Heart left ventricle (tissue), 16 donors: ENCODE results near the gene DUSP6. TPM values are rescaled to one million over a fixed set of nuclear protein-coding genes. Genes with fewer than 3 reads are reported as not detected.

Experiments
- ATAC-seq, 4 donors: fragments of 200-7000 bp; cut with Tn5 transposase; one replicate each; pipeline ENCODE4 v1.9.1; 2020 to 2022; ENCODE audit warnings: moderate library complexity in 4 of 4, mild to moderate bottlenecking in 3 of 4, moderate number of reproducible peaks in 1 of 4
- DNase-seq, 5 donors: peaks; one replicate each; pipeline ENCODE4 v3.0.0-alpha.2; 2020
- H3K27ac ChIP-seq, 12 donors: fragments of 200-600 bp; sonication (generic) in 4 of 12; one replicate each; pipeline versions ENCODE4 v1.5.0 to v1.8.0; 2016 to 2022; ENCODE audit warnings: mild to moderate bottlenecking in 2 of 12
- H3K27me3 ChIP-seq, 9 donors: fragments of 200-600 bp; sonication (generic) in 2 of 9; one replicate each; pipeline versions ENCODE4 v1.5.1 to v1.8.0; 2016 to 2022; ENCODE audit warnings: mild to moderate bottlenecking in 3 of 9
- H3K36me3 ChIP-seq, 9 donors: fragments of 200-600 bp; sonication (generic) in 2 of 9; one replicate each; pipeline versions ENCODE4 v1.5.0 to v1.8.0; 2018 to 2022; ENCODE audit warnings: mild to moderate bottlenecking in 2 of 9
- H3K4me1 ChIP-seq, 12 donors: fragments of 200-600 bp; sonication (generic) in 4 of 12; one replicate each; pipeline versions ENCODE4 v1.5.0 to v1.8.0; 2016 to 2022; ENCODE audit warnings: mild to moderate bottlenecking in 3 of 12
- H3K4me3 ChIP-seq, 12 donors: fragments of 200-600 bp; sonication (generic) in 4 of 12; one replicate each; pipeline versions ENCODE4 v1.5.0 to v1.8.0; 2017 to 2022; ENCODE audit warnings: mild to moderate bottlenecking in 9 of 12, moderate library complexity in 4 of 12
- H3K9me3 ChIP-seq, 12 donors: fragments of 200-600 bp; sonication (generic) in 4 of 12; one replicate each; pipeline versions ENCODE4 v1.5.0 to v1.8.0; 2016 to 2022; ENCODE audit warnings: mild to moderate bottlenecking in 1 of 12
- CTCF ChIP-seq, 12 donors: fragments of 200-600 bp; sonication (generic) in 4 of 12; IDR thresholded peaks; one replicate each; pipeline versions ENCODE4 v1.5.0 to v1.8.0; 2018 to 2022; ENCODE audit warnings: antibody characterized with exemption in 12 of 12, mild to moderate bottlenecking in 5 of 12
- POLR2A ChIP-seq, 2 donors: fragments of 450-650 bp; IDR thresholded peaks; one replicate each; pipeline ENCODE4 v1.6.1; 2017; ENCODE audit warnings: antibody characterized with exemption in 2 of 2, mild to moderate bottlenecking in 2 of 2, moderate library complexity in 2 of 2
- WGBS, 4 donors: extraction: QIAGEN DNeasy Blood & Tissue Kit in 2 of 4; methylation state at CpG; one replicate each; pipeline versions ENCODE4 v1.1.5 to v1.1.7; 2013 to 2018; 5-methylcytosine and 5-hydroxymethylcytosine counted together
- intact Hi-C, 10 donors: fragments of 100-400 bp; cut with DNase I; formaldehyde crosslinking; loops; one replicate each; pipeline versions ENCODE4 v1.11.1 to v1.14.2; 2022
- polyA plus RNA-seq, 2 donors: library from polyadenylated mRNA; stranded (reverse); fragments of 200-250 nt; gene quantifications; one replicate each; pipeline ENCODE4 v1.2.3, GENCODE V29; 2013
- total RNA-seq, 9 donors: library from RNA; depleted of rRNA in 2 of 9; stranded (reverse); fragments of >200 nt in 2 of 9; fragmentation: NEBNext Ultra II Directional in 3 of 9; extraction: Animal tissue kit (Norgen Biotek cat#: 25700) in 3 of 9; gene quantifications; one replicate each; pipeline versions ENCODE4 v1.1.0 to v1.2.4, GENCODE V29; 2016 to 2023
- donor health status: ischemic (EF 13 %, LVEDD 7.1; RV severe dilation, severe dysfunction).
- donor health status: healthy with polysubstance abuse.
- donor health status: DM: no; HTN: yes; CAD: no.
- donor health status: DM: no; HTN: no; CAD: no.
- donor health status: ischemic (EF 25% LVEDD 6.9; RV normal size, moderate dysfunction).
- donor health status: ischemic (EF 25% LVEDD 5.7; RV mildly dilated, moderate dysfunction).
- donor health status: healthy.
- donor health status: DM: yes; HTN: yes; CAD: no.
- donor health status: ischemic (EF 35%, LVEDD 5.7; RV mildly dilated, moderate dysfunction).
- donor health status: nonischemic (EF 11% LVEDD 7.7; RV severe dilation, severe dysfunction).
- donor health status: DM: yes; HTN: yes; CAD: no.
- donor health status: PGD.
- donor health status: ischemic (EF 29% LVEDD 5.4; RV normal size, mild dysfunction).
- donor health status: nonischemic (EF 23%, LVEDD 6.1; RV moderate dilation, normal function).

Gene DUSP6
- total and polyA plus RNA-seq, 11 donors = 4.8 to 66.7 (median 21.4) TPM

DNA sequence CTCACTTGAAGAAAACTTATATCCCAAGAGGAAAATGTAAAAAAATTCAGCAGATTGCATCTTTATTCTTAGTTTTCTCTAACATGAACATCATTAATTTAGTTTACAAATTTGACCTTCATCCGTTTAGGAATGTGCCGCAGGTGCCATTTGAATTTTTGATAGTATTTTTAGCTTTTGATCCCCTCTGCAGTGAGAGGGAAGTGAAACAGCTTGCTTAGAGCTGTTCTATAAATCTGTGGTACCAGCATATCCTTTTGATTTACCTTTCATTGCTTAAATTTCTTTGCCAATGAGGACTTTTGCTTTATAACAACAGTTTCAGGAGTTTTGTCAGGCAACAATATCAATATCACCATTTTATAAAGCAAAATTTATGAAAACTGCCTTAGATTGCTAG is 32.7 kb downstream of the DUSP6 start:
- H3K4me3 ChIP-seq = no peak overlapping the region
- intact Hi-C loops = no loop called here

DNA sequence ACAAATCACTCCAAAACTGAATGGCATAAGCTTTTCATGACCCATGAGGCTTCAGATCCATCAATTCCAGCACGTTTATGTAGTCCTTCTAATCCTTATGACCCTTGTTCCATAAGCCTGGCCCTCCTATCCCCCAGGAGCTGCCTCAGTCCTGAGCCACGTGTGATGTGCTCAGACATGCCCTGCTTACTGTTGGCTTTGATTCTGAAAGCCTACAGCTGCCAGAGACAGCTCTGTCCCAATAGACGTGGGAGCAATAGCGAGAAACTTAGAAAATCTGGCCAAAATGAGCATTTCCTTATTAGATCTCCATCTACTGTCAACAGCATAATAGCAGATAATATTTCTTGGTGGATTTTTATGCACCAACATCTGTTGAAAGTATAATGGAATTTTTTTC is 33.2 kb downstream of the DUSP6 start:
- no peak for TF ChIP-seq POLR2A (IDR thresholded peaks at IDR 0.05)
- no peak for TF ChIP-seq CTCF (IDR thresholded peaks at IDR 0.05)
- no peak overlapping the region for H3K27ac ChIP-seq
- no peaks in the 10 kb centered on the region for H3K9me3 ChIP-seq
- H3K4me1 ChIP-seq = peaks cover 0 to 20% (median 2%) of the 10 kb centered on the region in 12 donors
- H3K36me3 ChIP-seq = no peaks in the 10 kb centered on the region
- 34 to 54% (median 43%) methylated on average over 4 of the region's 4 CpGs for WGBS, 4 donors
- no peak overlapping the region for H3K4me3 ChIP-seq
- ATAC-seq (peak in 3 of 4 donors; percentile 52 to 79 (median 56)), DNase-seq (peak in 1 of 5 donors; percentile 35)
- no peaks in the 10 kb centered on the region for H3K27me3 ChIP-seq
- intact Hi-C loops = no loop called here

More for the DNA sequence above, 32.7 kb downstream of the DUSP6 start:
- no peak for DNase-seq
- WGBS, 4 donors = 77 to 88% (median 83%) methylated on average over 2 of the region's 2 CpGs
- Histone ChIP-seq H3K4me1 (peaks cover 0 to 20% (median 2%) of the 10 kb centered on the region in 12 donors), H3K9me3 (no peaks in the 10 kb centered on the region), H3K36me3 (no peaks in the 10 kb centered on the region), H3K27ac (no peak overlapping the region), H3K27me3 (no peaks in the 10 kb centered on the region)
- TF ChIP-seq CTCF (IDR thresholded peaks at IDR 0.05) = no peak
- TF ChIP-seq POLR2A (IDR thresholded peaks at IDR 0.05) = no peak
- ATAC-seq = no peak

DNA sequence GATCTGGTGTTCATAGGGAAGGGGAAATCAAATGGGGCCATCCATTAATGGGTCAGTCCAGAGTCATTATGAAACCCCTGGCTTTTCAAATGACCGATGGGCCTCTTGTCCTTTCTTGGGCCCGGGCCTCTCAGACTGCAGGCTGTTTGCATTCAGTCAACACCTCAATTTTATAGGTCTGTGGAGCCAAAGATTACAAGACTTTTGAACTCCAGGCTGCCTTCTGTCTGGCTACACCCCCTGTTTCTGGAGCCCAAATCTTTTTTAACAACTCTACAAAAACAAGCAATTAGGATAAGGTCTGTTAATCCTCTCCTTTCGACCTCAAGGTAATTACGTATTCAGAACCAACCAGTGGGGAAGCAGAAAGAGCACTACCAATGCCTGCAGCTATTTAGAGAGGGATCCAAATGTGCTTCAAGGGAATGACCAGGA is 35.6 kb downstream of the DUSP6 start:
- Histone ChIP-seq H3K4me3 (no peak overlapping the region), H3K4me1 (peaks cover 0 to 20% (median 2%) of the 10 kb centered on the region in 12 donors), H3K9me3 (no peaks in the 10 kb centered on the region), H3K27ac (no peak overlapping the region), H3K27me3 (no peaks in the 10 kb centered on the region), H3K36me3 (no peaks in the 10 kb centered on the region)
- ATAC-seq = peak in 2 of 4 donors; percentile 22 to 33
- DNase-seq = no peak
- TF ChIP-seq POLR2A (IDR thresholded peaks at IDR 0.05) = no peak
- TF ChIP-seq CTCF (IDR thresholded peaks at IDR 0.05) = no peak
- WGBS, 4 donors = 54 to 67% (median 60%) methylated on average over 4 of the region's 4 CpGs
- intact Hi-C loops = no loop called here

- no peaks in the 10 kb centered on the region for H3K9me3 ChIP-seq
- H3K27ac ChIP-seq = no peak overlapping the region
- TF ChIP-seq CTCF (IDR thresholded peaks at IDR 0.05) (no peak), POLR2A (IDR thresholded peaks at IDR 0.05) (no peak)
- no peak overlapping the region for H3K4me3 ChIP-seq
- H3K27me3 ChIP-seq = no peaks in the 10 kb centered on the region
- intact Hi-C loops = no loop called here
- ATAC-seq (no peak), DNase-seq (no peak)
- H3K36me3 ChIP-seq = no peaks in the 10 kb centered on the region
- 93 to 98% (median 96%) methylated on average over 3 of the region's 3 CpGs for WGBS, 4 donors
- peaks cover 0 to 14% (median 2%) of the 10 kb centered on the region in 12 donors for H3K4me1 ChIP-seq
Observed at GRCh38 chr12:89314060-89314761, 38.1 kb downstream of the DUSP6 start.
